HCT116 (cell line): ENCODE measurements around the gene RAB3IP. TPM values are rescaled to one million over a fixed set of nuclear protein-coding genes. Genes with fewer than 3 reads are reported as not detected.

Experiments
- ATAC-seq: fragments of 200-7000 bp; cut with Tn5 transposase; 2 replicates; pipeline ENCODE4 v1.9.1; 2020; ENCODE audit warnings: mild to moderate bottlenecking, moderate library complexity
- BruUV-seq: library from RNA; stranded (reverse); fragments of 400-500 nt; replicated peaks from 2 replicates; lab custom pipeline; 2021; lab: Mats Ljungman, UMichigan
- CTCF ChIA-PET: fragments of 300-600 bp; sonication (Branson Sonifier 250); formaldehyde crosslinking; loops from one replicate; lab custom pipeline; 2021; ENCODE audit warnings: antibody characterized with exemption; lab: Charles Lee
- POLR2A ChIA-PET: fragments of 300-600, 350-600 bp; sonication (Branson Sonifier 250); formaldehyde crosslinking; loops from one replicate; lab custom pipeline; 2021; ENCODE audit warnings: antibody characterized with exemption; lab: Charles Lee
- RAD21 ChIA-PET, 2 experiments: fragments of 300-600 bp; sonication (Branson Sonifier 250); formaldehyde crosslinking; loops; one replicate each; lab custom pipeline; 2023; ENCODE audit warnings: low total read pairs in 2 of 2; ENCODE audit not compliant: uncharacterized antibody in 2 of 2, unreplicated experiment in 2 of 2, low non-redundant PET in 1 of 2; lab: Charles Lee
- DNase-seq: peaks from one replicate; pipeline ENCODE4 v3.0.0-alpha.2; 2010; ENCODE audit warnings: low read depth, low spot score
- H2AFZ ChIP-seq: fragments of 200-600 bp; shearing (Covaris generic), sonication (generic); 2 replicates; pipeline ENCODE4 v1.6.1; 2017; ENCODE audit warnings: low read depth, mixed run types, mixed read lengths, antibody characterized with exemption, low read length; ENCODE audit not compliant: poor library complexity, severe bottlenecking
- H3K27ac ChIP-seq: 2 replicates; pipeline ENCODE4 v1.5.1; 2012; ENCODE audit warnings: low read depth, low read length
- H3K27me3 ChIP-seq: fragments of 200-600 bp; sonication (generic); 2 replicates; pipeline ENCODE4 v1.6.1; 2016; ENCODE audit warnings: mixed run types, low read length, mixed read lengths; ENCODE audit not compliant: insufficient read depth
- H3K36me3 ChIP-seq, 2 experiments: fragments of 200-500 bp in 1 of 2; fragments of 200-600 bp in 1 of 2; sonication (Bioruptor generic) in 1 of 2; sonication (generic) in 1 of 2; 2 replicates each; pipeline versions ENCODE4 v1.5.1 to v1.6.1; 2014 to 2016; ENCODE audit warnings: low read length in 2 of 2, inconsistent platforms in 1 of 2, mixed read lengths in 1 of 2, mixed run types in 1 of 2; ENCODE audit not compliant: insufficient read depth in 2 of 2, control insufficient read depth in 1 of 2
- H3K4me1 ChIP-seq, 2 experiments: fragments of 200-600 bp in 1 of 2; sonication (generic) in 1 of 2; 2 replicates each; pipeline versions ENCODE4 v1.5.1 to v1.6.1; 2012 to 2017; ENCODE audit warnings: low read length in 2 of 2, inconsistent platforms in 1 of 2, mild to moderate bottlenecking in 1 of 2, mixed read lengths in 1 of 2, mixed run types in 1 of 2, moderate library complexity in 1 of 2; ENCODE audit not compliant: insufficient read depth in 2 of 2, control insufficient read depth in 1 of 2
- H3K4me2 ChIP-seq: fragments of 200-600 bp; sonication (generic); 2 replicates; pipeline ENCODE4 v1.6.1; 2017; ENCODE audit warnings: mixed run types, low read length, mixed read lengths
- H3K4me3 ChIP-seq, 2 experiments: fragments of 200-600 bp in 1 of 2; sonication (generic) in 1 of 2; replicated peaks in 1 of 2; 2 replicates each; pipeline ENCODE4 v1.5.1; 2011 to 2016; ENCODE audit warnings: low read length in 2 of 2, control low read depth in 1 of 2, low read depth in 1 of 2, mild to moderate bottlenecking in 1 of 2, mixed read lengths in 1 of 2, mixed run types in 1 of 2
- H3K79me2 ChIP-seq: fragments of 200-600 bp; sonication (generic); 2 replicates; pipeline ENCODE4 v1.6.1; 2017; ENCODE audit warnings: mild to moderate bottlenecking, mixed run types, low read length, moderate library complexity, mixed read lengths; ENCODE audit not compliant: insufficient read depth
- H3K9ac ChIP-seq: fragments of 200-600 bp; sonication (generic); 2 replicates; pipeline ENCODE4 v1.6.1; 2016; ENCODE audit warnings: low read length, mixed read lengths
- H3K9me2 ChIP-seq: fragments of 200-600 bp; sonication (generic), shearing (Covaris generic); 2 replicates; pipeline ENCODE4 v1.6.1; 2017; ENCODE audit warnings: mixed run types, mild to moderate bottlenecking, moderate library complexity; ENCODE audit not compliant: insufficient read depth
- H3K9me3 ChIP-seq, 2 experiments: fragments of 200-500 bp in 1 of 2; fragments of 200-600 bp in 1 of 2; sonication (Bioruptor generic) in 1 of 2; sonication (generic) in 1 of 2; 2 replicates each; pipeline ENCODE4 v1.6.1; 2014 to 2017; ENCODE audit warnings: low read length in 2 of 2, mixed read lengths in 2 of 2, inconsistent platforms in 1 of 2, low read depth in 1 of 2, mild to moderate bottlenecking in 1 of 2, mixed run types in 1 of 2, moderate library complexity in 1 of 2; ENCODE audit not compliant: control insufficient read depth in 1 of 2, insufficient read depth in 1 of 2
- H4K20me1 ChIP-seq: fragments of 200-600 bp; sonication (generic), shearing (Covaris generic); 2 replicates; pipeline ENCODE4 v1.6.1; 2017; ENCODE audit warnings: mixed run types, mild to moderate bottlenecking, moderate library complexity; ENCODE audit not compliant: insufficient read depth
- EZH2phosphoT487 ChIP-seq: fragments of 200-600 bp; IDR thresholded peaks from 2 replicates; pipeline ENCODE4 v1.6.1; 2018; ENCODE audit warnings: antibody characterized with exemption, borderline replicate concordance
- FOSL1 ChIP-seq: IDR thresholded peaks from 2 replicates; pipeline ENCODE4 v1.6.1; 2012; ENCODE audit warnings: low read depth
- POLR2A ChIP-seq: IDR thresholded peaks from 2 replicates; pipeline ENCODE4 v1.7.0; 2011; ENCODE audit warnings: borderline replicate concordance; ENCODE audit not compliant: insufficient read depth, insufficient read length; ENCODE audit errors: extremely low read depth
- REST ChIP-seq: IDR thresholded peaks from 2 replicates; pipeline ENCODE4 v1.6.1; 2012; ENCODE audit warnings: low read depth
- SP1 ChIP-seq: IDR thresholded peaks from 2 replicates; pipeline ENCODE4 v1.6.1; 2012; ENCODE audit warnings: low read depth
- SRF ChIP-seq: IDR thresholded peaks from 2 replicates; pipeline ENCODE4 v1.6.1; 2012; ENCODE audit warnings: low read depth
- YY1 ChIP-seq: IDR thresholded peaks from 2 replicates; pipeline ENCODE4 v1.6.1; 2011; ENCODE audit warnings: low read length, low read depth, moderate library complexity, mild to moderate bottlenecking; ENCODE audit not compliant: insufficient replicate concordance; ENCODE audit errors: extremely low read depth
- intact Hi-C: fragments of 100-400 bp; cut with micrococcal nuclease; formaldehyde crosslinking; loops from 2 replicates; pipeline ENCODE4 v1.10.0; 2022
- total RNA-seq: library from RNA; stranded (reverse); gene quantifications from one replicate; pipeline ENCODE4 v1.2.1, GENCODE V29; 2021; ENCODE audit not compliant: unreplicated experiment
- TF ChIP-seq, protein P1 (sequence below), 3 experiments: fragments of 200-600 bp in 1 of 3; sonication (generic) in 1 of 3; IDR thresholded peaks in 2 of 3; conservative IDR thresholded peaks in 1 of 3; 2 replicates each; pipeline ENCODE4 v1.5.1; 2012 to 2017; ENCODE audit warnings: low read depth in 2 of 3, low read length in 2 of 3, antibody characterized with exemption in 1 of 3, borderline replicate concordance in 1 of 3, control low read depth in 1 of 3, mild to moderate bottlenecking in 1 of 3, mixed read lengths in 1 of 3, mixed run types in 1 of 3, moderate library complexity in 1 of 3; ENCODE audit not compliant: insufficient read depth in 1 of 3
- TF ChIP-seq, protein P2 (sequence below): IDR thresholded peaks from 2 replicates; pipeline ENCODE4 v1.6.1; 2012

Gene RAB3IP
- total RNA-seq, 1 experiment from 2014 or later, result 31.3 TPM

GRCh38 chr12:69868695-69869094, 130.0 kb downstream of the RAB3IP start:
- Histone ChIP-seq H3K9ac (no peak overlapping the region), H3K4me3 (no peak overlapping the region), H3K4me2 (no peak overlapping the region), H4K20me1 (no peaks in the 10 kb centered on the region), H3K27ac (no peak overlapping the region), H3K36me3 (no peaks in the 10 kb centered on the region), H2AFZ (no peak overlapping the region), H3K27me3 (no peaks in the 10 kb centered on the region), H3K4me1 (no peaks in the 10 kb centered on the region), H3K79me2 (no peaks in the 10 kb centered on the region), H3K9me2 (no peaks in the 10 kb centered on the region), H3K9me3 (no peaks in the 10 kb centered on the region)
- ChIA-PET POLR2A (no interaction called here), CTCF (no interaction called here), RAD21 (no interaction called here)
- intact Hi-C loops, result no loop called here
- DNase-seq (no peak), ATAC-seq (no peak)
- TF ChIP-seq SRF (no peak), REST (no peak), POLR2A (no peak), YY1 (no peak), SP1 (no peak), FOSL1 (no peak), EZH2phosphoT487 (no peak)
- TF ChIP-seq, protein P1, sequence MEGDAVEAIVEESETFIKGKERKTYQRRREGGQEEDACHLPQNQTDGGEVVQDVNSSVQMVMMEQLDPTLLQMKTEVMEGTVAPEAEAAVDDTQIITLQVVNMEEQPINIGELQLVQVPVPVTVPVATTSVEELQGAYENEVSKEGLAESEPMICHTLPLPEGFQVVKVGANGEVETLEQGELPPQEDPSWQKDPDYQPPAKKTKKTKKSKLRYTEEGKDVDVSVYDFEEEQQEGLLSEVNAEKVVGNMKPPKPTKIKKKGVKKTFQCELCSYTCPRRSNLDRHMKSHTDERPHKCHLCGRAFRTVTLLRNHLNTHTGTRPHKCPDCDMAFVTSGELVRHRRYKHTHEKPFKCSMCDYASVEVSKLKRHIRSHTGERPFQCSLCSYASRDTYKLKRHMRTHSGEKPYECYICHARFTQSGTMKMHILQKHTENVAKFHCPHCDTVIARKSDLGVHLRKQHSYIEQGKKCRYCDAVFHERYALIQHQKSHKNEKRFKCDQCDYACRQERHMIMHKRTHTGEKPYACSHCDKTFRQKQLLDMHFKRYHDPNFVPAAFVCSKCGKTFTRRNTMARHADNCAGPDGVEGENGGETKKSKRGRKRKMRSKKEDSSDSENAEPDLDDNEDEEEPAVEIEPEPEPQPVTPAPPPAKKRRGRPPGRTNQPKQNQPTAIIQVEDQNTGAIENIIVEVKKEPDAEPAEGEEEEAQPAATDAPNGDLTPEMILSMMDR (IDR thresholded peaks at IDR 0.05 in 2 of 3, conservative IDR thresholded peaks at IDR 0.05 in 1 of 3; ENCODE audit: borderline replicate concordance in 1 of 3, insufficient read depth in 1 of 3, low read depth in 2 of 3, low read length in 2 of 3), result no peak
- TF ChIP-seq, protein P2, sequence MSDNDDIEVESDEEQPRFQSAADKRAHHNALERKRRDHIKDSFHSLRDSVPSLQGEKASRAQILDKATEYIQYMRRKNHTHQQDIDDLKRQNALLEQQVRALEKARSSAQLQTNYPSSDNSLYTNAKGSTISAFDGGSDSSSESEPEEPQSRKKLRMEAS, result no peak
- no TSS peak for BruUV-seq
